Muscle of leg (tissue), 11 donors: Measurements from ENCODE around the gene APBB1. TPM values are rescaled to one million over a fixed set of nuclear protein-coding genes. Genes with fewer than 3 reads are reported as not detected.

ENCODE experiments used
- DNase-seq: peaks from one replicate; pipeline ENCODE4 v3.0.0; 2013
- H3K27ac ChIP-seq: one replicate; pipeline ENCODE4 v1.5.1; 2013; ENCODE audit warnings: mild to moderate bottlenecking, low read length, control low read depth
- H3K27me3 ChIP-seq: one replicate; pipeline ENCODE4 v1.6.1; 2013; ENCODE audit warnings: low read length; ENCODE audit not compliant: control insufficient read depth, insufficient read depth
- H3K36me3 ChIP-seq: one replicate; pipeline ENCODE4 v1.6.1; 2013; ENCODE audit warnings: low read length; ENCODE audit not compliant: control insufficient read depth, insufficient read depth
- H3K4me1 ChIP-seq: one replicate; pipeline ENCODE4 v1.6.1; 2013; ENCODE audit warnings: low read length; ENCODE audit not compliant: control insufficient read depth, insufficient read depth
- H3K4me3 ChIP-seq: one replicate; pipeline ENCODE4 v1.5.1; 2013; ENCODE audit warnings: low read length, control low read depth
- H3K9me3 ChIP-seq: replicated peaks from 2 replicates; pipeline ENCODE4 v1.6.1; 2013; ENCODE audit warnings: low read depth, low read length; ENCODE audit not compliant: control insufficient read depth
- whole genome bisulfite sequencing: methylation state at CpG from one replicate; pipeline ENCODE4 v1.1.5; 2013; ENCODE audit warnings: missing lambda C conversion rate; ENCODE audit not compliant: insufficient coverage; 5-methylcytosine and 5-hydroxymethylcytosine counted together
- polyA plus RNA-seq, 8 donors: library from polyadenylated mRNA; unstranded; fragments of 120-200 nt; gene quantifications; one replicate each; pipeline versions ENCODE4 v1.2.1 to v1.2.3, GENCODE V29; 2013; ENCODE audit warnings: inconsistent platforms in 1 of 8, low replicate concordance in 1 of 8; ENCODE audit not compliant: insufficient read length in 8 of 8, insufficient read depth in 1 of 8
- total RNA-seq: library from RNA; stranded (reverse); fragments of 120-200 nt; gene quantifications from one replicate; pipeline ENCODE4 v1.2.4, GENCODE V29; 2013

APBB1 gene
- total and polyA plus RNA-seq, 9 donors: 26.0 to 33.2 (median 30.4) TPM

DNA sequence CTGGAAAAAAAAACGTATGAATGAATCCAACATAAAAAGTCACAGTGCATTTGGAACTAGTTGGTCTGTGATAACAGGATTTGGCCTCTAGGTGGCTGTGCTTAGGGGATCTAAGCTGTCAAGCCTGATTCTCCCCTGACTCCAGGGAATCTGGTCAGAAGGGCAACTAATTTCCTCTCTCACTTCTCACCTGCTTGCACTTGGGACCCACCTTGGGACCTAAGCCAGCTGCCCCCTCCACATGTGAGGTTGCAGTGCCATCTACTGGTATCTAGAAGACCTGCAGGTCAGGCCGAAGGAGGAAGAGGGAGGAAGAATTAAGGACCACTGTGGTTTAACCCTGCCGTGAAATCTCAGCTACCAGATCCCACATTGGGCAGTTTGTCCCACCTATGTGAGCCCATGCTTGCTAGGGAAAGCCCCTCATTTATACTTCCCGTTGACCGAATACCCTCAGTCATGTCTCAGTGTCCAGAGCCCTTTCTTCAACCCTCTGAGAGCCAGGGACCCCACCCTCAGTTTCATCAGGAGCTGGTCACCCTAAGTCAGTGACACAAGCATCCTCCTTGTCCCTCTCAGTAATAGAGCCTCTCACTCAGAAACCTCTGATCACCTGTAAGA lies 65.4 kb downstream of the APBB1 start:
- Histone ChIP-seq H3K27ac (no peak overlapping the region), H3K4me1 (no peaks in the 10 kb centered on the region), H3K4me3 (no peak overlapping the region), H3K27me3 (no peaks in the 10 kb centered on the region), H3K9me3 (no peaks in the 10 kb centered on the region), H3K36me3 (no peaks in the 10 kb centered on the region)
- WGBS: 0% methylated on average over 2 of the region's 5 CpGs
- peak; percentile 61 for DNase-seq

DNA sequence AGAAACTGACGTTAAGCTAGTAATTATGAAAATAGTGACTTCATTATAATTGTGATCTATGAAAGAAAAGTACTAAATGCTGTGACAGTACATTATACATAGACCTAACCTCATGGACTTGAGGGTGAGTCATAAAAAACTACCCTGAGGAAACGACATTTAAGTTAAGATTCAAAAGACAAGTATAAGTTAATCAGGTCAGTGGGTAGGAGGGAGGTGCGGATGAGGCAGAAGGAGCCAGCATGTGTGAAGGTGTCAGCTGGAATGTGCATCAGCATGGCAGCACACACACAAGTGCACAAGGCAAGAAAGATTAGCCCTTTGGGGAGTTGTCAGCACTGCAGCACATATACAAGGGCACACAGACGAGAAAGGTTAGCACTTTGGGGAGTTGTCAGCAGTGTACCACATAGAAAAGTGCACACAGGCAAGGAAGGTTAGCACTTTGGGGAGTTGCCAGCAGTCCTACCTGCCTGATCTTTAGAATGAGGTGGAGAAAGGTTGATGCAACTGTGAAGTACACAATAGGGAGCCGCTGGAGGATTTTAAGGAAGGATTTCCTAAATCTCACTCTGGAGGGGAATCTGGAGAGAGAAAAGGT lies 67.0 kb downstream of the APBB1 start:
- H3K9me3 ChIP-seq: no peaks in the 10 kb centered on the region
- no peak overlapping the region for H3K4me3 ChIP-seq
- 42% methylated on average over 3 of the region's 5 CpGs for WGBS
- H3K36me3 ChIP-seq: no peaks in the 10 kb centered on the region
- no peaks in the 10 kb centered on the region for H3K27me3 ChIP-seq
- no peak for DNase-seq
- H3K27ac ChIP-seq: no peak overlapping the region
- no peaks in the 10 kb centered on the region for H3K4me1 ChIP-seq

DNA sequence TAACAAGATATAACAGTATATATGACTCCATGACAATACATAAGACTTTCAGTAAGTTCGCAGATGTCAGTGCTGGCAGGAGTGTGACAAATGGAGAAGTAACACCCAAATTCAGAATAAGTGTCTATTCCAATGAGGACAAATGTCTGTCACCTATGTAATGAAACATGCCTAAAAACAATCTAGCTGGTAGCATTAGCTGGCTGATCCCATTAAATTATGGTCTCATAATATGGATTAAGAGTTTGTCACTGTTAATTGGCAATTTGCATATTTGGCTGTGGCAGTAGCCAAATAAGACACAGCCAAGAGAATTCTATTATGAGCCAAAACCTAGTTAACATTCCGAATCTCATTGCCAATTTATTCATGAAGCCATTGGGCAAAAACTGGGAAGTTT lies 68.4 kb downstream of the APBB1 start:
- H3K36me3 ChIP-seq: no peaks in the 10 kb centered on the region
- no peak overlapping the region for H3K4me3 ChIP-seq
- no peak for DNase-seq
- H3K4me1 ChIP-seq: no peaks in the 10 kb centered on the region
- H3K9me3 ChIP-seq: no peaks in the 10 kb centered on the region
- no CpG with 5 or more reads among the region's 2 CpGs for WGBS
- no peaks in the 10 kb centered on the region for H3K27me3 ChIP-seq
- no peak overlapping the region for H3K27ac ChIP-seq

DNA sequence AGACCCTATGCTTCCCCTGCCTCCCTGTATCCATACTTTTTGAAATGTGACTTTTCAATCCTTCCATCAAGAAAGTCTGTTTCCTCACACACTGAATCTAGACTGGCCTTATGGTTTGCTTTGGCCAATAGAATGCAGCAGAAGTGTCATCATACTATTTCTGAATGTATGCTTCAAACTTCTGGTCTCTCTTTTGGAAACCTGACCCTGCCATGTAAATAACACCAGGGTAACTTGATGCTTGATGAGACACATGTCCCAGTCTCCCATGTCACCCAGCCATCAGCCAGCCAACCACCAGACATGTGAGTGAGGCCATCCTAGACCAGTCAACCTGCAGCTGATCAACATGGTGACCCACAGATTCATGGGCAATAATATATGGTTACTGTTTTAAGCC lies 68.9 kb downstream of the APBB1 start:
- H3K27ac ChIP-seq: no peak overlapping the region
- no peak for DNase-seq

DNA sequence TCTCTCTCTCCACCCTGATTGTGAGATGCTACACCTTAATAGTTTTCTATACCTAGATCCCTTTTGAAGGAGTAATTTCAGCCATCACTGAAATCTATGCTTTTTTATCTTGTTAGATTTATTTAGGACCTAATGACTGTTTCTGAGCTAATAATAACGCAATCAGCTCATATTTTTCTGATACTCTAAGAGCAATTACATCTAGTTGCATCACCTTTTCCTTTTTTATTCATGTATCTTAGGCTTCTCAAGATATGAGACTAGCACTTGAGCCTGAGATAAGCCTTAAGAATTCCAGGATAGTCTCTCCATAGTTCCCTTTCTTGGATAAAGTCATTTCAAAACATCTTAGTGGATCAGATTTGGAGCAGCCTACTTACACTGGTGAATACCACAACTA lies 73.5 kb downstream of the APBB1 start:
- no peaks in the 10 kb centered on the region for H3K9me3 ChIP-seq
- H3K27ac ChIP-seq: no peak overlapping the region
- no peaks in the 10 kb centered on the region for H3K27me3 ChIP-seq
- H3K36me3 ChIP-seq: no peaks in the 10 kb centered on the region
- H3K4me1 ChIP-seq: no peaks in the 10 kb centered on the region
- no CpG with 5 or more reads among the region's 1 CpG for WGBS
- H3K4me3 ChIP-seq: no peak overlapping the region
- no peak for DNase-seq

More for the DNA sequence above, 68.9 kb downstream of the APBB1 start:
- Histone ChIP-seq H3K36me3 (no peaks in the 10 kb centered on the region), H3K4me3 (no peak overlapping the region), H3K4me1 (no peaks in the 10 kb centered on the region), H3K9me3 (no peaks in the 10 kb centered on the region), H3K27me3 (no peaks in the 10 kb centered on the region)

Other genes with a start within 250 kb of the APBB1 start
- 0.09 TPM for gene OR52B2, start 248.8 kb downstream of the APBB1 start, total RNA-seq
- gene OR52B2, start 248.8 kb downstream of the APBB1 start, polyA plus RNA-seq: not detected
- not detected for gene OR52W1, start 219.9 kb downstream of the APBB1 start, total RNA-seq
- under 1 TPM in 1 of 8 donors, not detected in 7; 0.19 TPM for gene OR52W1, start 219.9 kb downstream of the APBB1 start, polyA plus RNA-seq
- gene C11orf42, start 213.5 kb downstream of the APBB1 start, total RNA-seq: not detected
- gene C11orf42, start 213.5 kb downstream of the APBB1 start, polyA plus RNA-seq: under 1 TPM; 0.14 to 0.68 (median 0.24) TPM
- 14.0 TPM for gene FHIP1B, start 184.5 kb downstream of the APBB1 start, total RNA-seq
- 10 to 100 TPM; 19.0 to 32.1 (median 24.9) TPM for gene FHIP1B, start 184.5 kb downstream of the APBB1 start, polyA plus RNA-seq
- not detected for gene CNGA4, start 180.0 kb downstream of the APBB1 start, total RNA-seq
- under 1 TPM in 7 of 8 donors, not detected in 1; 0.07 to 0.43 (median 0.21) TPM for gene CNGA4, start 180.0 kb downstream of the APBB1 start, polyA plus RNA-seq
- gene CCKBR, start 159.3 kb downstream of the APBB1 start, total RNA-seq: not detected
- gene CCKBR, start 159.3 kb downstream of the APBB1 start, polyA plus RNA-seq: under 1 TPM in 2 of 8 donors, not detected in 6; 0.09 to 0.21 TPM
- 43.5 TPM for gene CAVIN3, start 98.6 kb downstream of the APBB1 start, total RNA-seq
- 10 to 100 TPM; 28.3 to 42.7 (median 35.8) TPM for gene CAVIN3, start 98.6 kb downstream of the APBB1 start, polyA plus RNA-seq
- 16.7 TPM for gene SMPD1, start 28.6 kb downstream of the APBB1 start, total RNA-seq
- gene SMPD1, start 28.6 kb downstream of the APBB1 start, polyA plus RNA-seq: 10 to 100 TPM; 22.9 to 28.4 (median 26.0) TPM
- gene HPX, start 21.9 kb upstream of the APBB1 start, total RNA-seq: 1.3 TPM
- 1 to 10 TPM in 7 of 8 donors, under 1 TPM in 1; 0.88 to 3.9 (median 2.8) TPM for gene HPX, start 21.9 kb upstream of the APBB1 start, polyA plus RNA-seq
- 15.3 TPM for gene TRIM3, start 54.8 kb upstream of the APBB1 start, total RNA-seq
- gene TRIM3, start 54.8 kb upstream of the APBB1 start, polyA plus RNA-seq: 10 to 100 TPM; 11.4 to 20.0 (median 15.8) TPM
- 29.7 TPM for gene ARFIP2, start 62.2 kb upstream of the APBB1 start, total RNA-seq
- gene ARFIP2, start 62.2 kb upstream of the APBB1 start, polyA plus RNA-seq: 10 to 100 TPM; 32.0 to 41.4 (median 35.9) TPM
- gene TIMM10B, start 62.4 kb upstream of the APBB1 start, total RNA-seq: 19.8 TPM
- gene TIMM10B, start 62.4 kb upstream of the APBB1 start, polyA plus RNA-seq: 10 to 100 TPM; 16.1 to 23.9 (median 17.6) TPM
- 4.1 TPM for gene DNHD1, start 78.2 kb upstream of the APBB1 start, total RNA-seq
- 10 to 100 TPM in 1 of 8 donors, 1 to 10 TPM in 7; 3.3 to 10.7 (median 6.7) TPM for gene DNHD1, start 78.2 kb upstream of the APBB1 start, polyA plus RNA-seq
- gene RRP8, start 184.5 kb upstream of the APBB1 start, total RNA-seq: 24.3 TPM
- 10 to 100 TPM; 16.7 to 20.6 (median 18.8) TPM for gene RRP8, start 184.5 kb upstream of the APBB1 start, polyA plus RNA-seq
- 144 TPM for gene ILK, start 184.7 kb upstream of the APBB1 start, total RNA-seq
- gene ILK, start 184.7 kb upstream of the APBB1 start, polyA plus RNA-seq: 100 to 1,000 TPM; 139 to 165 (median 149) TPM
- 76.3 TPM for gene TAF10, start 193.1 kb upstream of the APBB1 start, total RNA-seq
- gene TAF10, start 193.1 kb upstream of the APBB1 start, polyA plus RNA-seq: 100 to 1,000 TPM in 6 of 8 donors, 10 to 100 TPM in 2; 95.7 to 128 (median 110) TPM
- 17.1 TPM for gene TPP1, start 200.3 kb upstream of the APBB1 start, total RNA-seq
- 10 to 100 TPM; 30.9 to 52.0 (median 37.8) TPM for gene TPP1, start 200.3 kb upstream of the APBB1 start, polyA plus RNA-seq
- gene DCHS1, start 236.7 kb upstream of the APBB1 start, total RNA-seq: 36.3 TPM
- gene DCHS1, start 236.7 kb upstream of the APBB1 start, polyA plus RNA-seq: 10 to 100 TPM; 30.7 to 69.3 (median 51.0) TPM